Natural killer cell (primary cell): ENCODE measurements around the gene IGFLR1. TPM values are rescaled to one million over a fixed set of nuclear protein-coding genes. Genes with fewer than 3 reads are reported as not detected.

Experiments
- ATAC-seq, 3 donors: fragments of 150-1000 bp in 2 of 3; fragments of 200-7000 bp in 1 of 3; cut with Tn5 transposase; 1 replicate in 1 of 3; 2 replicates in 2 of 3; pipeline ENCODE4 v1.10.0; 2021; ENCODE audit warnings: mild to moderate bottlenecking in 2 of 3, moderate library complexity in 2 of 3
- DNase-seq, 2 donors: peaks; one replicate each; pipeline versions ENCODE4 v3.0.0 to v3.0.0-alpha.2; 2013 to 2021; ENCODE audit warnings: mixed read lengths in 1 of 2
- H3K27ac ChIP-seq: one replicate; pipeline ENCODE4 v1.5.1; 2013; ENCODE audit warnings: mild to moderate bottlenecking, low read length
- H3K27me3 ChIP-seq: one replicate; pipeline ENCODE4 v1.6.1; 2013; ENCODE audit warnings: low read length; ENCODE audit not compliant: control insufficient read depth, insufficient read depth
- H3K36me3 ChIP-seq: one replicate; pipeline ENCODE4 v1.6.1; 2013; ENCODE audit warnings: low read length; ENCODE audit not compliant: control insufficient read depth, insufficient read depth
- H3K4me1 ChIP-seq: one replicate; pipeline ENCODE4 v1.6.1; 2013; ENCODE audit warnings: low read length; ENCODE audit not compliant: control insufficient read depth, insufficient read depth
- H3K4me3 ChIP-seq: one replicate; pipeline ENCODE4 v1.5.1; 2013; ENCODE audit warnings: low read length
- H3K9me3 ChIP-seq: one replicate; pipeline ENCODE4 v1.6.1; 2013; ENCODE audit warnings: low read length; ENCODE audit not compliant: control insufficient read depth, insufficient read depth
- H3K27ac Mint-ChIP-seq, 2 donors: one replicate each; pipeline ENCODE4 v1.8.0; 2022; ENCODE audit warnings: mild to moderate bottlenecking in 2 of 2, mixed read lengths in 2 of 2, moderate library complexity in 1 of 2
- H3K27me3 Mint-ChIP-seq, 2 donors: one replicate each; pipeline ENCODE4 v1.8.0; 2022; ENCODE audit warnings: low read depth in 2 of 2, mixed read lengths in 2 of 2
- H3K36me3 Mint-ChIP-seq: one replicate; pipeline ENCODE4 v1.8.0; 2022; ENCODE audit warnings: mixed read lengths
- H3K4me1 Mint-ChIP-seq, 2 donors: one replicate each; pipeline ENCODE4 v1.8.0; 2022; ENCODE audit warnings: mixed read lengths in 2 of 2
- H3K4me3 Mint-ChIP-seq: one replicate; pipeline ENCODE4 v1.8.0; 2022; ENCODE audit warnings: mild to moderate bottlenecking, moderate library complexity, mixed read lengths
- H3K9me3 Mint-ChIP-seq, 2 donors: one replicate each; pipeline ENCODE4 v1.8.0; 2022; ENCODE audit warnings: mixed read lengths in 2 of 2
- CTCF ChIP-seq: fragments of 200-600 bp; IDR thresholded peaks from one replicate; pipeline ENCODE4 v1.8.0; 2022; ENCODE audit warnings: antibody characterized with exemption
- WGBS: methylation state at CpG from one replicate; pipeline ENCODE4 v1.1.7; 2013; ENCODE audit warnings: missing lambda C conversion rate; ENCODE audit not compliant: insufficient coverage; 5-methylcytosine and 5-hydroxymethylcytosine counted together
- intact Hi-C: fragments of 100-400 bp; cut with micrococcal nuclease; formaldehyde crosslinking; loops from one replicate; pipeline ENCODE4 v1.14.2; 2022
- total RNA-seq, 4 donors: library from RNA; stranded (reverse); fragments of 120-200 nt in 1 of 4; gene quantifications; one replicate each; pipeline versions ENCODE4 v1.2.3 to v1.2.4, GENCODE V29; 2013 to 2022

The IGFLR1 gene
- total RNA-seq, 3 donors from 2014 or later (not counting 1 experiment from before 2014, with no cell fraction given) = 57.7 to 75.6 (median 69.6) TPM

- Histone ChIP-seq H3K9me3 (no peaks in the 10 kb centered on the region), H3K27me3 (no peaks in the 10 kb centered on the region), H3K27ac (no peak overlapping the region), H3K4me3 (no peak overlapping the region), H3K36me3 (peaks cover 33% of the 10 kb centered on the region), H3K4me1 (peaks cover 37% of the 10 kb centered on the region)
- H3K27me3 Mint-ChIP-seq = no peaks in the 10 kb centered on the region
- peaks cover 16 to 60% of the 10 kb centered on the region in 2 donors for H3K4me1 Mint-ChIP-seq
- no peak for DNase-seq
- ATAC-seq = no peak
- H3K27ac Mint-ChIP-seq = peak overlapping the region; percentile 63 to 76
- peak overlapping the region; percentile 87 for H3K4me3 Mint-ChIP-seq
- no peak for TF ChIP-seq CTCF
- H3K9me3 Mint-ChIP-seq = no peaks in the 10 kb centered on the region
- intact Hi-C loops = no loop called here
- WGBS = 96% methylated on average over 32 of the region's 32 CpGs
- H3K36me3 Mint-ChIP-seq = no peaks in the 10 kb centered on the region
Measured at GRCh38 chr19:35719402-35720162, 22.7 kb downstream of the IGFLR1 start.

GRCh38 chr19:35718345-35719041, 23.8 kb downstream of the IGFLR1 start:
- DNase-seq = peak; percentile 34 to 65
- no peak for TF ChIP-seq CTCF
- no peaks in the 10 kb centered on the region for H3K9me3 Mint-ChIP-seq
- Histone ChIP-seq H3K36me3 (peaks cover 24% of the 10 kb centered on the region), H3K4me1 (peaks cover 41% of the 10 kb centered on the region), H3K27ac (peak overlapping the region; percentile 22), H3K27me3 (no peaks in the 10 kb centered on the region), H3K9me3 (no peaks in the 10 kb centered on the region), H3K4me3 (peak overlapping the region; percentile 49)
- ATAC-seq = no peak
- no peaks in the 10 kb centered on the region for H3K36me3 Mint-ChIP-seq
- peak overlapping the region; percentile 63 to 76 for H3K27ac Mint-ChIP-seq
- peaks cover 16 to 64% of the 10 kb centered on the region in 2 donors for H3K4me1 Mint-ChIP-seq
- intact Hi-C loops = no loop called here
- under 1% methylated on average over 42 of the region's 42 CpGs for WGBS
- no peaks in the 10 kb centered on the region for H3K27me3 Mint-ChIP-seq
- H3K4me3 Mint-ChIP-seq = peak overlapping the region; percentile 87

- Mint-ChIP-seq H3K9me3 (no peaks in the 10 kb centered on the region), H3K27ac (peak within 1 kb of the TSS; percentile 94 to 98), H3K36me3 (no peaks in the 10 kb centered on the region), H3K4me1 (peaks cover 16 to 64% of the 10 kb centered on the region in 2 donors), H3K4me3 (peak within 1 kb of the TSS; percentile 99), H3K27me3 (no peaks in the 10 kb centered on the region)
- H3K4me3 ChIP-seq = peak within 1 kb of the TSS; percentile 86
- intact Hi-C loops = loop anchor here (1.0 to 2.0 kb wide), 7 partner anchors 22 to 213 kb away; partner anchors contain the start of genes PSENEN, RBM42 and U2AF1L4
- no peaks in the 10 kb centered on the region for H3K9me3 ChIP-seq
- no peak for DNase-seq
- H3K27me3 ChIP-seq = no peaks in the 10 kb centered on the region
- TF ChIP-seq CTCF = no peak
- H3K36me3 ChIP-seq = peaks cover 17% of the 10 kb centered on the region
- peak; percentile 39 to 66 (median 57) for ATAC-seq
- peak within 1 kb of the TSS; percentile 79 for H3K27ac ChIP-seq
- WGBS = under 1% methylated on average over 102 of the region's 109 CpGs
- H3K4me1 ChIP-seq = peaks cover 41% of the 10 kb centered on the region
Measured at GRCh38 chr19:35717665-35718344, 24.4 kb downstream of the IGFLR1 start, which contains the start of gene KMT2B. Gene KMT2B (plus strand): TSS chr19:35718003. CDS start chr19:35718019, 16 bp downstream.
